ENCODE data around the gene PLOD1. TPM values are rescaled to one million over a fixed set of nuclear protein-coding genes. Genes with fewer than 3 reads are reported as not detected.

Gene PLOD1
- total and polyA plus RNA-seq, 2 of the 13 experiments (the other 11 are each of a cell fraction or from before 2014, with no cell fraction given), result 70.1 to 318 TPM

GRCh38 chr1:11908095-11908675 lies 26.3 kb upstream of the PLOD1 start (continued):
- TF ChIP-seq ZNF605 (CRISPR knock-in tag; IDR thresholded peaks at IDR 0.05) (0 out of 2 replicates have a peak, but pooled peaks have one; percentile 1), NCOA2 (CRISPR knock-in tag; IDR thresholded peaks at IDR 0.05) (peak; percentile 80; the same call in 1 of the 2 replicates), FOXP1 (IDR thresholded peaks at IDR 0.05) (no peak), FOXP1 (CRISPR knock-in tag; IDR thresholded peaks at IDR 0.05) (peak; percentile 25; the same call in 1 of the 2 replicates), TMF1 (CRISPR knock-in tag; IDR thresholded peaks at IDR 0.05; ENCODE audit: low read depth) (no peak), ZNF367 (CRISPR knock-in tag; IDR thresholded peaks at IDR 0.05; ENCODE audit: borderline replicate concordance) (peak; percentile 80; the same call in 1 of the 2 replicates), ZNF260 (CRISPR knock-in tag; IDR thresholded peaks at IDR 0.05; ENCODE audit: borderline replicate concordance, low read depth) (no peak), HMGA1 (CRISPR knock-in tag; conservative IDR thresholded peaks at IDR 0.05) (no peak), ZNF282 (IDR thresholded peaks at IDR 0.05; ENCODE audit: partially characterized antibody) (no peak), RFX5 (IDR thresholded peaks at IDR 0.05; ENCODE audit: low read depth, low read length) (no peak), ZNF20 (CRISPR knock-in tag; IDR thresholded peaks at IDR 0.05) (no peak), SRSF4 (IDR thresholded peaks at IDR 0.05; ENCODE audit: low read depth, low read length, poor library complexity, severe bottlenecking) (no peak), ELF4 (CRISPR knock-in tag; IDR thresholded peaks at IDR 0.05; ENCODE audit: borderline replicate concordance) (0 out of 2 replicates have a peak, but pooled peaks have one; percentile 76), ZNF484 (CRISPR knock-in tag; IDR thresholded peaks at IDR 0.05; ENCODE audit: borderline replicate concordance, low read depth) (no peak), HES4 (CRISPR knock-in tag; IDR thresholded peaks at IDR 0.05; ENCODE audit: borderline replicate concordance) (no peak), ZNF660 (CRISPR knock-in tag; IDR thresholded peaks at IDR 0.05; ENCODE audit: borderline replicate concordance, low read depth) (no peak), ZSCAN9 (CRISPR knock-in tag; IDR thresholded peaks at IDR 0.05; ENCODE audit: borderline replicate concordance) (peak; percentile 93), ZNF761 (CRISPR knock-in tag; conservative IDR thresholded peaks at IDR 0.05) (0 out of 2 replicates have a peak, but pooled peaks have one; percentile 32), ARNTL (CRISPR knock-in tag; IDR thresholded peaks at IDR 0.05) (peak; percentile 11; the same call in 1 of the 2 replicates), ZBTB10 (CRISPR knock-in tag; IDR thresholded peaks at IDR 0.05; ENCODE audit: borderline replicate concordance) (peak; percentile 80; the same call in 1 of the 2 replicates), MAFK (conservative IDR thresholded peaks at IDR 0.05 in 1 of 2, IDR thresholded peaks at IDR 0.05 in 1 of 2; ENCODE audit: low read length in 2 of 2) (no peak), TBX3 (IDR thresholded peaks at IDR 0.05; ENCODE audit: borderline replicate concordance) (no peak), CREB3 (CRISPR knock-in tag; IDR thresholded peaks at IDR 0.05) (no peak), ZNF121 (CRISPR knock-in tag; IDR thresholded peaks at IDR 0.05) (peak; percentile 6; the same call in 1 of the 2 replicates), MED8 (CRISPR knock-in tag; IDR thresholded peaks at IDR 0.05; ENCODE audit: insufficient replicate concordance) (peak; percentile 100)
